GM12801 (cell line): ENCODE measurements around the gene USP46.

ENCODE experiments used
- TF ChIP-seq, protein P1 (sequence below): IDR thresholded peaks from one replicate; pipeline ENCODE4 v1.5.1; 2011; ENCODE audit warnings: control low read depth; ENCODE audit not compliant: insufficient read length; ENCODE audit errors: extremely low read depth

USP46 gene

DNA sequence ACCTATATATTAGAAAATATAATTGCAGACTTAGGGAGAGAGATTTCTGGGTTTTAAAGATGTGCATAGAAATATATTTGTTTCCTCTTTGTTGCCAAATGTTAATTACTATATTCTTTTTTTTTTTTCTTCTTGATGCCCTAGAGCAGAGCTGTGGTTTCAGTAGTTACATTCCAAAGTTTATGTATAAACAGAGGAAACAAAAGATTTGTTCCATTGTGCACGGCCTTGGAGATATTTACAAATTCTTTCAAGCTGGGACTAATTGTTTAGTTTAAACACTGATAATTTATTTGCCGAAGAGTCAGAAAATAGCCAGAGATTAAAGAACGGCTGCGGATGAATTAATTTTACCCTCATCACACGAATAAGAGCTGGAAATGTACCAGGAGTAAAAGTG is 85.1 kb downstream of the USP46 start:
- TF ChIP-seq, protein P1, sequence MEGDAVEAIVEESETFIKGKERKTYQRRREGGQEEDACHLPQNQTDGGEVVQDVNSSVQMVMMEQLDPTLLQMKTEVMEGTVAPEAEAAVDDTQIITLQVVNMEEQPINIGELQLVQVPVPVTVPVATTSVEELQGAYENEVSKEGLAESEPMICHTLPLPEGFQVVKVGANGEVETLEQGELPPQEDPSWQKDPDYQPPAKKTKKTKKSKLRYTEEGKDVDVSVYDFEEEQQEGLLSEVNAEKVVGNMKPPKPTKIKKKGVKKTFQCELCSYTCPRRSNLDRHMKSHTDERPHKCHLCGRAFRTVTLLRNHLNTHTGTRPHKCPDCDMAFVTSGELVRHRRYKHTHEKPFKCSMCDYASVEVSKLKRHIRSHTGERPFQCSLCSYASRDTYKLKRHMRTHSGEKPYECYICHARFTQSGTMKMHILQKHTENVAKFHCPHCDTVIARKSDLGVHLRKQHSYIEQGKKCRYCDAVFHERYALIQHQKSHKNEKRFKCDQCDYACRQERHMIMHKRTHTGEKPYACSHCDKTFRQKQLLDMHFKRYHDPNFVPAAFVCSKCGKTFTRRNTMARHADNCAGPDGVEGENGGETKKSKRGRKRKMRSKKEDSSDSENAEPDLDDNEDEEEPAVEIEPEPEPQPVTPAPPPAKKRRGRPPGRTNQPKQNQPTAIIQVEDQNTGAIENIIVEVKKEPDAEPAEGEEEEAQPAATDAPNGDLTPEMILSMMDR, result no peak

DNA sequence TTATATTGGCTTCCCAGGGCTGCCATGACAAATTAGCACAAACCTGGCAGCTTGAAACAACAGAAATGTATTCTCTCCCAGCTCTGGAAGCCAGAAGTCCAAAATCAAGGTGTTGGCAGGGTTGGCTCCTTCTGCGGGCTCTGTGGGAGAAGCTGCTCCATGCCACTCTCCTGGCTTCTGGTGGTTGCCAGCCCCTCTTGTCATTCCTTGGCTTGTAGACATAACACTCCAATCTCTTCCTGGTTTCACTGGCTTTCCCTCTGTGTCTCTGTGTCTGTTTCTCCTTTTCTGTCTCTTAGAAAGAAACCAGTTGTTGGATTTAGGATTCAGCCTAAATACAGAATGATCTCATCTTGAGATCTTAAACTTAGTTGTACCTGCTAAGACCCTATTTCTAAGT is 85.5 kb downstream of the USP46 start:
- TF ChIP-seq, protein P1, result no peak

GRCh38 chr4:52572936-52573485 is 86.1 kb downstream of the USP46 start:
- TF ChIP-seq, protein P1, result no peak

DNA sequence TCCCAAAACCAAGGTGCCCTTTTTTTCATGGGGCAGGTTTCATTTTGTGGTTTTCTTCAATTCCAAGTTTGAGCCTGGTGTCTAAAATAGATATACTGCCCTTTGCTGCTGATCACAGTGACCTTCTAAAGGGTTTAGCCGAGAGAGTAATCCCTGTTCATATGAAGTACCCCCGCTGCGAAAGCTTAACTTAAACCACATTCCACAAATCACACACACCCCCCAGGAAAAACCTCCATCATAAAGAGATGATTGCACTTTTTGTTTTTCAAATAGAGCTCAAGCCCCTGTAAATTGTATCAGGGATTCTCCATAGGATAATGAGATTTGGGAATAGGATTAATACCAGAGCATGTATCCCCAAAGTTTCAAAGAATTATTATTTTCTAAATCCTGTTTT is 90.8 kb downstream of the USP46 start:
- TF ChIP-seq, protein P1, result no peak

DNA sequence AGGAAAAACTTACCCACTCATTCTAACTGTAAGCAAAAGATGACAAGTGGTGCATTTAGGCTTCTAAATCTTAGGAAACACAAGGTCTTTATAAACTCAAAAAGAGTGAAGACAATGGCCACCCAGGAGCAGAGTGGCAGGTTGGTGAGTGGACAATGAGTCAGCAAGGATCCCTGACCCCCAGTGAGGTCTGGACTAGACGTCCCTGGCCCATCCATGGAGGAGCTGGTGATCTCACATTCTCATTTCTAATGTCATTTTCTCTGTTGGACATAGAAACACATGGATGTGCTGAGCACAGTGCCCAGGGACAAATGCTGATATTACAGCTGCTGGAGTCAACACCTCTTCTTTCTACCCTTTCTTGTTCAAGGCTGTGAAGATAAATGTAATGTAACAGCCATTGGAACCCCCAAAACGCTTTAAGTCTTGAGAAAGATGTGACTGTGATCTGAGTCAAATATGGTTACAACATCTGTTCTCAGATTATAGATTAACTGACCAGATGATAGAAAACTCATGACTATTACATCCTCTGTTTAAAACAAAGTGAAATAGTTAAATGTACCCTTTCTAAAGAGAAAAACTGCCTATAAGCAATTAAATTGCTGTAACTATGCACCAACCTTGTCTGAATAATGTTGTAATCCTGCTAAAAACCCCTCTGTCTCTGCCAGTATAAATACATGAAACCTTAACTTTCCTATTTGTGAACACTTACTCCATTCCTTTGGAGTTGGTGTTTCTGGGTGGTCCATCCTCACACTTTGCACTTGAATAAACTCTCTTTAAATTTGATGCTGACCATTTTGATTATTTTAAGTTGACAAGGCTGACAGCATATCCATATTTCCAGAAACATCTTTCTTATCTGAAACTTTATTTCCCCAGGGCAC is 92.7 kb downstream of the USP46 start:
- TF ChIP-seq, protein P1, result no peak

DNA sequence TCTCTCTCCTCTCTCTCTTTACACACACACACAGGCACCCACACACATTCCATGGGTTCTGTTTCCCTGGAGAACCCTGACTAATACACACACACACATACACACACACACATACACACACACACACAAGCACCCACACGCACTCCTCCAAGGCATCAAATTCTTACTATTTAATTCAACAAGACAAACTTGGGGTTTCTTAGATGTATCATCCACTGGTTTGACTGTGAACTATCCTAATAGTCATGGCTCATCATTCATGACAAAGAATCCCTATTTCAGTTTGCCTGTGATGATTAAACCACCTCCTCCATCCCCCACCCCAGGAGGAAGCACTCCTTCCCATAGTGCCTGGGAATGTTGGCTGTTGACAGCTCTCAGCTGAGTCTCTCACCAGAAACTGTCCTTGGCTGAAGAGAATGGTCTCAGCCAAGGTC is 98.2 kb downstream of the USP46 start:
- TF ChIP-seq, protein P1, result no peak

DNA sequence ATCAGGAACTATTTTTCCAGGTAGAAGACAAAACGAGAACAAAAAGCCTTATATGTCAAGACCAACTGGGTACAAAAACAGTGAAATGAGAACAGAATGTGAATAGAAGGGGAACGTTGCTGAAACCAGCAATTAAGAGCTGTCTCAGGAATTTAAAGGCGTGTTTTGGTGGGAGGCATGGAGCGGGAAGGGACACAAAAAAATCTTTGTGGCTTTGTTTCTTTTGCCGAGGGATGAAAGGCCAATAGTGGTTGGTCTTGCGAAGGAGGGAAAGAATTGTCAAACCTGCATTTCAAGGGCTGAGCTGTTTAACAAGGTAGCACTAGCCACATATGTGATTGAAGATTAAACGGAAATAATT is 103.8 kb downstream of the USP46 start:
- TF ChIP-seq, protein P1, result no peak
